AG09309 (cell line): ENCODE measurements around the gene LRRC70.
A peak's percentile ranks its signal among the peaks of the same experiment; 100 is the strongest.

Source experiments
- DNase-seq: peaks from one replicate; pipeline ENCODE4 v3.0.0-alpha.2; 2010; ENCODE audit warnings: low read depth
- H3K4me3 ChIP-seq: 2 replicates; pipeline ENCODE4 v1.5.1; 2011; ENCODE audit warnings: mild to moderate bottlenecking, low read depth, low read length, moderate library complexity; ENCODE audit not compliant: control insufficient read depth
- CTCF ChIP-seq: IDR thresholded peaks from 2 replicates; pipeline ENCODE4 v1.5.1; 2011; ENCODE audit warnings: mild to moderate bottlenecking, low read depth, low read length, inconsistent platforms; ENCODE audit not compliant: insufficient read depth, control insufficient read depth; ENCODE audit errors: missing control alignments

The LRRC70 gene

GRCh38 chr5:62594364-62594984 is 15.9 kb downstream of the LRRC70 start:
- no peak for DNase-seq
- TF ChIP-seq CTCF, result no peak
- H3K4me3 ChIP-seq, result no peak overlapping the region

- peak; percentile 27 for DNase-seq
These were observed 17.5 kb downstream of the LRRC70 start for GRCh38 chr5:62596096-62596495.

GRCh38 chr5:62596691-62597090 is 18.1 kb downstream of the LRRC70 start:
- no peak overlapping the region for H3K4me3 ChIP-seq
- TF ChIP-seq CTCF, result no peak
- no peak for DNase-seq

More at GRCh38 chr5:62596096-62596495, 17.5 kb downstream of the LRRC70 start:
- H3K4me3 ChIP-seq, result no peak overlapping the region
- TF ChIP-seq CTCF, result no peak

- TF ChIP-seq CTCF, result no peak
- DNase-seq, result no peak
- no peak overlapping the region for H3K4me3 ChIP-seq
These were observed 18.7 kb downstream of the LRRC70 start for GRCh38 chr5:62597314-62597713.

GRCh38 chr5:62600560-62601252 is 22.1 kb downstream of the LRRC70 start:
- TF ChIP-seq CTCF, result no peak
- H3K4me3 ChIP-seq, result no peak overlapping the region
- no peak for DNase-seq

- TF ChIP-seq CTCF, result no peak
- H3K4me3 ChIP-seq, result no peak overlapping the region
- DNase-seq, result no peak
These were observed 25.3 kb downstream of the LRRC70 start for GRCh38 chr5:62603934-62604333.
